Endodermal cell (in vitro differentiated cells): ENCODE measurements around the gene GPD2. TPM values are rescaled to one million over a fixed set of nuclear protein-coding genes. Genes with fewer than 3 reads are reported as not detected.

Source experiments
- DNase-seq: peaks from one replicate; pipeline ENCODE4 v3.0.0-alpha.2; 2017
- H3K27ac ChIP-seq: 2 replicates; pipeline ENCODE4 v1.5.1; 2013; ENCODE audit warnings: mild to moderate bottlenecking, low read depth, low read length, moderate library complexity
- H3K27me3 ChIP-seq: 2 replicates; pipeline ENCODE4 v1.6.1; 2013; ENCODE audit warnings: mild to moderate bottlenecking, low read length, moderate library complexity; ENCODE audit not compliant: insufficient read depth, control insufficient read depth, poor library complexity, severe bottlenecking
- H3K36me3 ChIP-seq: 2 replicates; pipeline ENCODE4 v1.7.0; 2013; ENCODE audit warnings: mild to moderate bottlenecking, low read length, moderate library complexity; ENCODE audit not compliant: control insufficient read depth, insufficient read depth
- H3K4me1 ChIP-seq: one replicate; pipeline ENCODE4 v1.7.0; 2013; ENCODE audit warnings: low read length; ENCODE audit not compliant: control insufficient read depth, insufficient read depth
- H3K4me3 ChIP-seq: 2 replicates; pipeline ENCODE4 v1.5.1; 2013; ENCODE audit warnings: mild to moderate bottlenecking, low read length, moderate library complexity
- H3K9ac ChIP-seq: 2 replicates; pipeline ENCODE4 v1.6.1; 2013; ENCODE audit warnings: mild to moderate bottlenecking, low read length, moderate library complexity; ENCODE audit not compliant: poor library complexity, severe bottlenecking; ENCODE audit errors: extremely low read depth
- H3K9me3 ChIP-seq: 2 replicates; pipeline ENCODE4 v1.6.1; 2013; ENCODE audit warnings: mild to moderate bottlenecking, low read length, moderate library complexity; ENCODE audit not compliant: control insufficient read depth
- H3K27ac Mint-ChIP-seq: 2 replicates; pipeline ENCODE4 v1.8.0; 2020; ENCODE audit warnings: mixed read lengths
- H3K27me3 Mint-ChIP-seq: 2 replicates; pipeline ENCODE4 v1.8.0; 2021; ENCODE audit warnings: mild to moderate bottlenecking, mixed read lengths; ENCODE audit not compliant: insufficient read depth
- H3K36me3 Mint-ChIP-seq: 2 replicates; pipeline ENCODE4 v1.8.0; 2020; ENCODE audit warnings: low read depth, mixed read lengths
- H3K4me1 Mint-ChIP-seq: 2 replicates; pipeline ENCODE4 v1.8.0; 2020; ENCODE audit warnings: mixed read lengths
- H3K4me3 Mint-ChIP-seq: 2 replicates; pipeline ENCODE4 v1.8.0; 2020; ENCODE audit warnings: mild to moderate bottlenecking, moderate library complexity, mixed read lengths
- H3K9me3 Mint-ChIP-seq: 2 replicates; pipeline ENCODE4 v1.8.0; 2020; ENCODE audit warnings: mild to moderate bottlenecking, mixed read lengths
- CTCF ChIP-seq: fragments of 200-600 bp; sonication (generic); conservative IDR thresholded peaks from 2 replicates; pipeline ENCODE4 v1.5.0; 2021; ENCODE audit warnings: antibody characterized with exemption, mild to moderate bottlenecking
- WGBS, 2 experiments: methylation state at CpG; one replicate each; pipeline versions ENCODE4 v1.1.5 to v1.1.7; 2013; ENCODE audit warnings: missing lambda C conversion rate in 2 of 2, mixed read lengths in 1 of 2; ENCODE audit not compliant: insufficient coverage in 1 of 2, insufficient read length in 1 of 2; 5-methylcytosine and 5-hydroxymethylcytosine counted together
- total RNA-seq, 2 donors: library from RNA; stranded (reverse); fragmentation: NEBNext Ultra II Directional in 1 of 2; extraction: Animal tissue kit (Norgen Biotek cat#: 25700) in 1 of 2; gene quantifications; 2 replicates in 1 of 2; 3 replicates in 1 of 2; pipeline ENCODE4 v1.2.1, GENCODE V29; 2021

The GPD2 gene
- total RNA-seq, 2 donors from 2014 or later: 51.7 to 64.6 TPM

- H3K9me3 ChIP-seq: peaks cover 18% of the 10 kb centered on the region
- WGBS, 2 experiments: 85 to 98% methylated on average over 2 of the region's 2 CpGs
- H3K4me3 Mint-ChIP-seq: no peak overlapping the region
- H3K4me3 ChIP-seq: no peak overlapping the region
- no peaks in the 10 kb centered on the region for H3K27me3 ChIP-seq
- no peaks in the 10 kb centered on the region for H3K4me1 ChIP-seq
- H3K36me3 Mint-ChIP-seq: peaks cover 15% of the 10 kb centered on the region
- H3K4me1 Mint-ChIP-seq: peaks cover 6% of the 10 kb centered on the region
- H3K9ac ChIP-seq: no peak overlapping the region
- H3K27me3 Mint-ChIP-seq: no peaks in the 10 kb centered on the region
- H3K27ac ChIP-seq: no peak overlapping the region
- no peak for DNase-seq
- peaks cover 15% of the 10 kb centered on the region for H3K9me3 Mint-ChIP-seq
- H3K27ac Mint-ChIP-seq: no peak overlapping the region
- no peak for TF ChIP-seq CTCF
- no peaks in the 10 kb centered on the region for H3K36me3 ChIP-seq
Observed at GRCh38 chr2:156532989-156533388, 96.8 kb downstream of the GPD2 start.

GRCh38 chr2:156536534-156536933, 100.4 kb downstream of the GPD2 start:
- Histone ChIP-seq H3K27ac (no peak overlapping the region), H3K36me3 (no peaks in the 10 kb centered on the region), H3K9me3 (peaks cover 18% of the 10 kb centered on the region), H3K4me3 (no peak overlapping the region), H3K27me3 (no peaks in the 10 kb centered on the region), H3K9ac (no peak overlapping the region), H3K4me1 (peaks cover 5% of the 10 kb centered on the region)
- Mint-ChIP-seq H3K27ac (no peak overlapping the region), H3K4me1 (peaks cover 11% of the 10 kb centered on the region), H3K27me3 (no peaks in the 10 kb centered on the region), H3K9me3 (peaks cover 15% of the 10 kb centered on the region), H3K36me3 (peaks cover 19% of the 10 kb centered on the region), H3K4me3 (no peak overlapping the region)
- no peak for DNase-seq
- 92 to 100% methylated on average over 1 to 2 of the region's 2 CpGs for WGBS, 2 experiments
- no peak for TF ChIP-seq CTCF

GRCh38 chr2:156537141-156537540, 101.0 kb downstream of the GPD2 start:
- Mint-ChIP-seq H3K27ac (no peak overlapping the region), H3K4me3 (no peak overlapping the region), H3K27me3 (no peaks in the 10 kb centered on the region), H3K36me3 (peaks cover 19% of the 10 kb centered on the region), H3K9me3 (peaks cover 15% of the 10 kb centered on the region), H3K4me1 (peaks cover 11% of the 10 kb centered on the region)
- Histone ChIP-seq H3K27ac (no peak overlapping the region), H3K27me3 (no peaks in the 10 kb centered on the region), H3K4me3 (no peak overlapping the region), H3K36me3 (no peaks in the 10 kb centered on the region), H3K4me1 (peaks cover 5% of the 10 kb centered on the region), H3K9me3 (peaks cover 18% of the 10 kb centered on the region), H3K9ac (no peak overlapping the region)
- WGBS, 2 experiments: 83 to 94% methylated on average over 1 to 4 of the region's 4 CpGs
- no peak for DNase-seq
- TF ChIP-seq CTCF: peak; percentile 23
